Adipose tissue (tissue), 3 donors: ENCODE results near the gene EXOSC2. TPM values are rescaled to one million over a fixed set of nuclear protein-coding genes. Genes with fewer than 3 reads are reported as not detected.

Source experiments
- H3K27ac ChIP-seq: one replicate; pipeline ENCODE4 v1.5.1; 2013; ENCODE audit warnings: low read depth, low read length
- WGBS, 3 donors: extraction: QIAGEN DNeasy Blood & Tissue Kit; methylation state at CpG; one replicate each; pipeline ENCODE4 v1.1.7; 2013; 5-methylcytosine and 5-hydroxymethylcytosine counted together
- polyA plus RNA-seq, 3 donors: library from polyadenylated mRNA; stranded (reverse); fragments of 200-250 nt; gene quantifications; one replicate each; pipeline ENCODE4 v1.2.3, GENCODE V29; 2013
- donor health status: healthy with polysubstance abuse.
- donor health status: Bipolar disorder and iron deficiency.
- donor health status: healthy.

Gene EXOSC2
- polyA plus RNA-seq, 3 donors: 9.6 to 19.6 (median 18.6) TPM

- WGBS, 3 donors: 16 to 42% (median 35%) methylated on average over 7 of the region's 7 CpGs
- H3K27ac ChIP-seq: no peak overlapping the region
Measured at GRCh38 chr9:130714586-130715110, 21.1 kb downstream of the EXOSC2 start.

GRCh38 chr9:130715270-130715669 lies 21.7 kb downstream of the EXOSC2 start:
- WGBS, 3 donors: 14 to 35% (median 33%) methylated on average over 3 of the region's 3 CpGs
- no peak overlapping the region for H3K27ac ChIP-seq

- H3K27ac ChIP-seq: no peak overlapping the region
- whole genome bisulfite sequencing, 3 donors: 88 to 94% (median 90%) methylated on average over 3 of the region's 3 CpGs
Measured at GRCh38 chr9:130718562-130718961, 25.0 kb downstream of the EXOSC2 start.

- H3K27ac ChIP-seq: no peak overlapping the region
- 95 to 97% (median 97%) methylated on average over 10 of the region's 10 CpGs for WGBS, 3 donors
Measured at GRCh38 chr9:130720762-130721161, 27.2 kb downstream of the EXOSC2 start.

- H3K27ac ChIP-seq: no peak overlapping the region
- WGBS, 3 donors: 81 to 86% (median 84%) methylated on average over 3 of the region's 3 CpGs
Measured at GRCh38 chr9:130728721-130729120, 35.1 kb downstream of the EXOSC2 start.

- no peak overlapping the region for H3K27ac ChIP-seq
- WGBS, 3 donors: 87 to 98% (median 94%) methylated on average over 2 of the region's 2 CpGs
Measured at GRCh38 chr9:130729145-130729544, 35.6 kb downstream of the EXOSC2 start.

GRCh38 chr9:130731355-130731754 lies 37.8 kb downstream of the EXOSC2 start:
- WGBS, 3 donors: 47 to 79% (median 76%) methylated on average over 2 of the region's 2 CpGs
- no peak overlapping the region for H3K27ac ChIP-seq

GRCh38 chr9:130732136-130732535 lies 38.6 kb downstream of the EXOSC2 start:
- WGBS, 3 donors: 56 to 74% (median 68%) methylated on average over 2 of the region's 2 CpGs
- no peak overlapping the region for H3K27ac ChIP-seq

GRCh38 chr9:130732793-130733221 lies 39.2 kb downstream of the EXOSC2 start:
- 45 to 57% (median 49%) methylated on average over 5 of the region's 5 CpGs for WGBS, 3 donors
- no peak overlapping the region for H3K27ac ChIP-seq

GRCh38 chr9:130735566-130735965 lies 42.0 kb downstream of the EXOSC2 start:
- no peak overlapping the region for H3K27ac ChIP-seq
- 84 to 88% (median 85%) methylated on average over 4 of the region's 4 CpGs for WGBS, 3 donors

- H3K27ac ChIP-seq: no peak overlapping the region
- WGBS, 3 donors: 85 to 97% (median 86%) methylated on average over 1 of the region's 1 CpG
Measured at GRCh38 chr9:130736834-130737233, 43.3 kb downstream of the EXOSC2 start.

- H3K27ac ChIP-seq: no peak overlapping the region
- 78 to 91% (median 89%) methylated on average over 3 of the region's 3 CpGs for WGBS, 3 donors
Measured at GRCh38 chr9:130738281-130738680, 44.7 kb downstream of the EXOSC2 start.

GRCh38 chr9:130739081-130739480 lies 45.5 kb downstream of the EXOSC2 start:
- H3K27ac ChIP-seq: no peak overlapping the region
- WGBS, 3 donors: 93 to 96% (median 96%) methylated on average over 4 of the region's 4 CpGs

GRCh38 chr9:130740218-130741023 lies 46.8 kb downstream of the EXOSC2 start:
- no peak overlapping the region for H3K27ac ChIP-seq
- WGBS, 3 donors: 56 to 95% (median 91%) methylated on average over 11 of the region's 11 CpGs

- no peak overlapping the region for H3K27ac ChIP-seq
- 96 to 100% (median 97%) methylated on average over 3 of the region's 3 CpGs for WGBS, 3 donors
Measured at GRCh38 chr9:130741024-130741305, 47.4 kb downstream of the EXOSC2 start.

- 83 to 95% (median 87%) methylated on average over 7 of the region's 7 CpGs for WGBS, 3 donors
- H3K27ac ChIP-seq: no peak overlapping the region
Measured at GRCh38 chr9:130741831-130742449, 48.4 kb downstream of the EXOSC2 start.

- no peak overlapping the region for H3K27ac ChIP-seq
- 88 to 93% (median 89%) methylated on average over 4 of the region's 4 CpGs for WGBS, 3 donors
Measured at GRCh38 chr9:130743656-130744055, 50.1 kb downstream of the EXOSC2 start.

GRCh38 chr9:130745210-130745800 lies 51.7 kb downstream of the EXOSC2 start:
- WGBS, 3 donors: 94 to 96% (median 96%) methylated on average over 5 of the region's 5 CpGs
- no peak overlapping the region for H3K27ac ChIP-seq

- 69 to 81% (median 78%) methylated on average over 5 of the region's 5 CpGs for WGBS, 3 donors
- H3K27ac ChIP-seq: no peak overlapping the region
Measured at GRCh38 chr9:130745829-130746228, 52.2 kb downstream of the EXOSC2 start.
